ENCODE measurements around the gene KLHL8.

Gene KLHL8

DNA sequence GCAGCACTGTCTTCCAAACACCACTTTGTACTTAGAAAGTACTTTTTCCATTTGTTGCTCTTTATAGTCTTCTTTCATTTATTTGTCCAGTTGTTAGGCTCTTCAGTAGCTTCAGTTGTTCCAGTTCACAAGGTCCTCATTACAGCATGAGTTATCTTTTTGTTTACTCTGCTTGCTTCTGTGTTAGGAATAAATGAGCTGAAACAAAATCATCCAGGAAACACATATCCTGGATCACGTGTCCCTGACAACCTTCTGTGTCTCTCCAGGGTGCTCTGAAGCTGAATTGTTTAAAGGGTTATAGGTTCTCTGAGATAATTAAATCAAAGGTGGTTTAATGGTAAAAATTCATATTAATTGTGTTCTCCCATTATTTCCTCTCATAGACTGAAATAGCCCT lies 19.9 kb upstream of the KLHL8 start:
- TF ChIP-seq, protein P1, sequence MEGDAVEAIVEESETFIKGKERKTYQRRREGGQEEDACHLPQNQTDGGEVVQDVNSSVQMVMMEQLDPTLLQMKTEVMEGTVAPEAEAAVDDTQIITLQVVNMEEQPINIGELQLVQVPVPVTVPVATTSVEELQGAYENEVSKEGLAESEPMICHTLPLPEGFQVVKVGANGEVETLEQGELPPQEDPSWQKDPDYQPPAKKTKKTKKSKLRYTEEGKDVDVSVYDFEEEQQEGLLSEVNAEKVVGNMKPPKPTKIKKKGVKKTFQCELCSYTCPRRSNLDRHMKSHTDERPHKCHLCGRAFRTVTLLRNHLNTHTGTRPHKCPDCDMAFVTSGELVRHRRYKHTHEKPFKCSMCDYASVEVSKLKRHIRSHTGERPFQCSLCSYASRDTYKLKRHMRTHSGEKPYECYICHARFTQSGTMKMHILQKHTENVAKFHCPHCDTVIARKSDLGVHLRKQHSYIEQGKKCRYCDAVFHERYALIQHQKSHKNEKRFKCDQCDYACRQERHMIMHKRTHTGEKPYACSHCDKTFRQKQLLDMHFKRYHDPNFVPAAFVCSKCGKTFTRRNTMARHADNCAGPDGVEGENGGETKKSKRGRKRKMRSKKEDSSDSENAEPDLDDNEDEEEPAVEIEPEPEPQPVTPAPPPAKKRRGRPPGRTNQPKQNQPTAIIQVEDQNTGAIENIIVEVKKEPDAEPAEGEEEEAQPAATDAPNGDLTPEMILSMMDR (conservative IDR thresholded peaks at IDR 0.05): no peak

DNA sequence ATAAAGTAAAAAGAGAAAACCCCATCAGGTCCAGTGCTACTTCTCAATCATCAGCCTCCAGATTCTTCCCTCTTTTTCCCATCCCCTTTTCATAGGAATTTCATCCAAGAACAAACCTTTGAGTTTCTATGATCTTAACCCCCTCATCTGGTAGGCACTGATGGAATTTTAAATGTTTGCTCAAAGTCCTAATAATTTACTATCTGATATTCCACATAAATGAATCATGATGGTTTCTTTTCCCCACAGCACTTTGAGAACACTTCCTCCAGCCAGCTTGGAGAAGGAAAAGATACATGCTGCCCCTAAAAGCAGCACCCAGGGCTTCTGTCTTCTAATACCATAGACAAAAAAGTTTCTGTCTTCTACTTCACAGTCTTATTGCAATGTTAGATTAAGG lies 19.4 kb upstream of the KLHL8 start:
- H3K27ac ChIP-seq: peak overlapping the region; percentile 97
- TF ChIP-seq, protein P1 (conservative IDR thresholded peaks at IDR 0.05): no peak

More for the DNA sequence above, 19.9 kb upstream of the KLHL8 start:
- peak overlapping the region; percentile 97 for H3K27ac ChIP-seq

DNA sequence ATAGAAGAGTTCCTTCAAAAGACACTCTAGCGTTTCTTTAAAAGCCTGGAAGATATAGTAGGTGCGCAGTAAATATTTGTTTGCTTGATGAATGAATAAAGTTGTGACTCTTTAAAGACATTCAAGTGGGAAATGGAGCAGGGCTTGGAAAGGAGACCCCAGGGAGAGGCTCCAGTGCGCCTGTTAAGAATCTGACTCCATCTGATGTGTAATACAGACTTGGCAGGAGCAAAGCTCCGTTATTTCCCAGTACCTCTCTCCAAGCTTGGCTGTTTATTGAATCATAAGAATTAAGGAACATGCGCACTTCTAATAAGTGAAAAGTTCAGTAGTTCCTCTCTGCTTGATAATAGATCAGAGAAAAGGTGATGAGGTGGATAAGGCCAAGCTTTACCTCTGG lies 18.8 kb upstream of the KLHL8 start:
- TF ChIP-seq, protein P1 (conservative IDR thresholded peaks at IDR 0.05): no peak
- H3K27ac ChIP-seq: peak overlapping the region; percentile 97

DNA sequence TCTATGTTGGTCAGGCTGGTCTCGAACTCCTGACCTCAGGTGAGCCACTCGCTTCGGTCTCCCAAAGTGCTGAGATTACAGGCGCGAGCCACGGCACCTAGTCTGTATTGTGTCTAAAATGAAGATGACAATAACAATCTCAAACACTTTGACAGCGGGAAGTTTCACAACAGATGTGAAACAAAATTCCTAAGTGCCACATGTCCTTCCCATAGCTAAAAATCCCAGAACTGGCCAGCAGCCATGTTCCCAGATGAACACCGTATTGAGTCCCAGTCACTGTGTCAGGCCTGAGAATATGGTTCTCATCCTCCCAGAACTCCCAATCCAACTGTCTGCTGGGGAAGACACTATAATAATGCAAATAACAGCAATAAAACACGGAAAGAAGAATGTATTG lies 16.4 kb upstream of the KLHL8 start:
- peak overlapping the region; percentile 97 for H3K27ac ChIP-seq
- TF ChIP-seq, protein P1 (conservative IDR thresholded peaks at IDR 0.05): no peak

DNA sequence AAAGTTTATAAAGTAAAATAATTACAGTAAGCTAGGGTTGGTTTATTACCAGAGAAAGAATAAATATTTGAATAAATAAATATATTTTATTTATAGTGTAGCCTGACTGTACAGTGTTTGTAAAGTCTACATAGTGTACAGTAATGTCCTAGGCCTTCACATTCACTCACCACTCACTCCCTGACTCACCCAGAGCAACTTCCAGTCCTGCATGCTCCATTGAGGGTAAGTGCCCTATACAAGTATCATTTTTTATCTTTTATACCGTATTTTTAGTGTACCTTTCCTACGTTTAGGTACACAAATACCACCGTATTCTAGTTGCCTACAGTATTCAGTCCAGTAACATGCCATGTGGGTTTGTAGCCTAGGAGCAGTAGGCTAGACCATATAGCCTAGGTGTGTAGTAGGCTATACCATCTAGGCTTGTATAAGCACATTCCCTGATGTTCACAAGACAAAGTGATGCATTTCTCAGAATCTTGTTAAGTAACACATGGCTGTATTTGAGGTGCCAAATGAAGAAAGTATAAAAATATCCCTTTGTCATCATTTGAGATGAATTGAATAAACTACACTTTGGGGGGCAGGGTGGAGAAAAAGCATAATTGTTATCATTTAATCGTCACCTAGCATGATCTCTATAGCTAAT lies 14.7 kb upstream of the KLHL8 start:
- TF ChIP-seq, protein P1 (conservative IDR thresholded peaks at IDR 0.05): no peak
- peak overlapping the region; percentile 97 for H3K27ac ChIP-seq

DNA sequence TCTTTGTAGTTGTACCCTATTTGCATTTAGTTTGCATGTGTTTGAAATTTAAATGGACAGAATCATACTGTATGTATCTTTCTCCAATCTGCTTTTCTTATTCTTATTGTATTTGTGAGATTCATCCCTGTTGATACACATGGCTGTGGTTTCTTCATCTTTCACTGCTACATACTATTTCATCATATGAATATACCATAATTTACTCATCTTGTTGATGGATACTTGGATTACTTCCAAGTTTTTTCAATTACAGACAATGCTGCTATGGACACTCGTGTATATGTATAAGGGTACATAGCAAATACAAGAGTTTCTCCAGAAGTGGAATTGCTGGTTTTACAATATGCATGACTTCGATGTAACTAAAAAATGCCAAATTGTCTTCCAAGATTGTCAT lies 11.8 kb upstream of the KLHL8 start:
- TF ChIP-seq, protein P1 (conservative IDR thresholded peaks at IDR 0.05): no peak
- H3K27ac ChIP-seq: no peak overlapping the region

DNA sequence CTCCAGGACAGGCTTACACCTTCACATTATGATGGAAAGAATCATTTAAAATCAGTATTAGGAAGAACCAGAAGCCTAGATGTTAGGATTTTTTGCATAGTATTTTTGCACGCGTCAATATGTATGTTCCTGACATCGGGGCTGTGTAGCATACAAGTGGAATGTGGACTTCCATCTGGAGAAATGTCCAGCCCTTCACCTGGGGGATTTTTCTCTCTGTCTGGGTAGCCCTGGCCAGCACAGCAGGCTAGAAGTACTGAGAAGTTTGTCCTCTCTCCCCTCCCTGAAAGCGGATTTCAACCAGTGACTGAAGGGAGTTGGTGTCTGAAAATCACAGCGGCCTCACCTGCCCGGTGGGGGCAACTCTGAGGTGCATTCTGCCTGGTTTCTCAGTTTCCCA lies 10.4 kb upstream of the KLHL8 start:
- H3K27ac ChIP-seq: no peak overlapping the region
- TF ChIP-seq, protein P1 (conservative IDR thresholded peaks at IDR 0.05): no peak

Measured in VCaP (cell line).